AG10803 (cell line): ENCODE results near the gene AFF4.
"Not testable (repeated sequence)": the region's sequence is repeated elsewhere in the genome, so short reads cannot be mapped to it uniquely, and the experiment has no call there.

Experiments
- DNase-seq: peaks from one replicate; pipeline ENCODE4 v3.0.0; 2010; ENCODE audit warnings: low read depth
- H3K4me3 ChIP-seq: 2 replicates; pipeline ENCODE4 v1.5.1; 2011; ENCODE audit warnings: mild to moderate bottlenecking, low read length, control low read depth
- CTCF ChIP-seq: conservative IDR thresholded peaks from 2 replicates; pipeline ENCODE4 v1.5.1; 2011; ENCODE audit warnings: mild to moderate bottlenecking, low read length, control low read depth, inconsistent platforms

Gene AFF4

GRCh38 chr5:132971483-132972435, 8.3 kb upstream of the AFF4 start:
- H3K4me3 ChIP-seq: no peak overlapping the region
- no peak for TF ChIP-seq CTCF
- DNase-seq: no peak

GRCh38 chr5:132965120-132965519, 1.7 kb upstream of the AFF4 start:
- DNase-seq: no peak
- no peak for TF ChIP-seq CTCF
- H3K4me3 ChIP-seq: no peak overlapping the region

- TF ChIP-seq CTCF: no peak
- peak overlapping the region; percentile 68 for H3K4me3 ChIP-seq
- peak; percentile 64 for DNase-seq
Observed at GRCh38 chr5:132962429-132963021, 909 bp downstream of the AFF4 start.

- no peak for TF ChIP-seq CTCF
- peak overlapping the region; percentile 68 for H3K4me3 ChIP-seq
- peak; percentile 67 for DNase-seq
Observed at GRCh38 chr5:132961887-132962286, 1.5 kb downstream of the AFF4 start.

GRCh38 chr5:132961123-132961815, 2.2 kb downstream of the AFF4 start:
- H3K4me3 ChIP-seq: peak overlapping the region; percentile 68
- not testable (repeated sequence) for DNase-seq

GRCh38 chr5:132956166-132956799, 7.2 kb downstream of the AFF4 start:
- DNase-seq: not testable (repeated sequence)

GRCh38 chr5:132953710-132954109, 9.7 kb downstream of the AFF4 start:
- H3K4me3 ChIP-seq: no peak overlapping the region
- DNase-seq: no peak
- no peak for TF ChIP-seq CTCF

More at GRCh38 chr5:132956166-132956799, 7.2 kb downstream of the AFF4 start:
- H3K4me3 ChIP-seq: not testable (repeated sequence)
